Measurements from ENCODE around the gene NEGR1.

NEGR1 gene

GRCh38 chr1:71630073-71630472 lies 652.3 kb downstream of the NEGR1 start:
- TF ChIP-seq CTCF (IDR thresholded peaks at IDR 0.05; ENCODE audit: low read depth, low read length): no peak
- DNase-seq (ENCODE audit: low read depth in 2 of 2): no peak
- H3K4me3 ChIP-seq (replicated peaks in 1 of 2; ENCODE audit: low read depth in 2 of 2, low read length in 2 of 2): no peak overlapping the region

GRCh38 chr1:71625004-71625403 lies 657.3 kb downstream of the NEGR1 start:
- no peak for TF ChIP-seq CTCF (IDR thresholded peaks at IDR 0.05; ENCODE audit: low read depth, low read length)
- no peak overlapping the region for H3K4me3 ChIP-seq (replicated peaks in 1 of 2; ENCODE audit: low read depth in 2 of 2, low read length in 2 of 2)
- DNase-seq (ENCODE audit: low read depth in 2 of 2): no peak

- H3K4me3 ChIP-seq (replicated peaks in 1 of 2; ENCODE audit: low read depth in 2 of 2, low read length in 2 of 2): no peak overlapping the region
- no peak for DNase-seq (ENCODE audit: low read depth in 2 of 2)
- TF ChIP-seq CTCF (IDR thresholded peaks at IDR 0.05; ENCODE audit: low read depth, low read length): no peak
These were observed 658.5 kb downstream of the NEGR1 start for GRCh38 chr1:71623888-71624287.

GRCh38 chr1:71621785-71622184 lies 660.6 kb downstream of the NEGR1 start:
- TF ChIP-seq CTCF (IDR thresholded peaks at IDR 0.05; ENCODE audit: low read depth, low read length): no peak
- H3K4me3 ChIP-seq (replicated peaks in 1 of 2; ENCODE audit: low read depth in 2 of 2, low read length in 2 of 2): no peak overlapping the region
- DNase-seq (ENCODE audit: low read depth in 2 of 2): peak in 1 of 2 donors; percentile 81

- no peak for TF ChIP-seq CTCF (IDR thresholded peaks at IDR 0.05; ENCODE audit: low read depth, low read length)
- no peak for DNase-seq (ENCODE audit: low read depth in 2 of 2)
These were observed 663.4 kb downstream of the NEGR1 start for GRCh38 chr1:71618766-71619530.

GRCh38 chr1:71618191-71618590 lies 664.1 kb downstream of the NEGR1 start:
- no peak for TF ChIP-seq CTCF (IDR thresholded peaks at IDR 0.05; ENCODE audit: low read depth, low read length)
- H3K4me3 ChIP-seq (replicated peaks in 1 of 2; ENCODE audit: low read depth in 2 of 2, low read length in 2 of 2): no peak overlapping the region
- DNase-seq (ENCODE audit: low read depth in 2 of 2): no peak

More at GRCh38 chr1:71618766-71619530, 663.4 kb downstream of the NEGR1 start:
- no peak overlapping the region for H3K4me3 ChIP-seq (replicated peaks in 1 of 2; ENCODE audit: low read depth in 2 of 2, low read length in 2 of 2)

- no peak overlapping the region for H3K4me3 ChIP-seq (replicated peaks in 1 of 2; ENCODE audit: low read depth in 2 of 2, low read length in 2 of 2)
- no peak for DNase-seq (ENCODE audit: low read depth in 2 of 2)
- no peak for TF ChIP-seq CTCF (IDR thresholded peaks at IDR 0.05; ENCODE audit: low read depth, low read length)
These were observed 671.9 kb downstream of the NEGR1 start for GRCh38 chr1:71610476-71610875.

Data from cardiac fibroblast (primary cell).